HG03457 (cell line): ENCODE measurements around the gene FTL.

ENCODE experiments used
- ATAC-seq: cut with Tn5 transposase; IDR thresholded peaks from one replicate; pipeline ENCODE4 v1.9.1; 2021; ENCODE audit warnings: moderate number of reproducible peaks; ENCODE audit not compliant: unreplicated experiment

Gene FTL

DNA sequence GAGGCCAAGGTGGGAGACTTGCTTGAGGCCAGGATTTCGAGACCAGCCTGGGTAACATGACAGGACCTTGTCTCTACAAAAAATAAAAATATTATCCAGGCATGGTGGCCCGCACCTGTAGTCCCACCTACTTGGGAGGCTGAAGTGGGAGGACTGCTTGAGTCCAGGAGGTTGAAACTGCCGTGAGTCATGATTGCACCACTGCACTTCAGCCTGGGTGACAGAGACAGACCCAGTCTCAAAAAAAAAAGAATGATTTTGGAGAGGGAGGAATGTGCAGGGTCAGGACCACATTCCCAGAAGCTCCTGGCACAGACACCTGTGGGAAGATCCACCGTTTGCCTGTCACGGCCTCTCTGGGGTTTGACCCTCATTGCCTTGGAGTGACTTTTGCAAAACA, 19.7 kb upstream of the FTL start:
- ATAC-seq = no peak

DNA sequence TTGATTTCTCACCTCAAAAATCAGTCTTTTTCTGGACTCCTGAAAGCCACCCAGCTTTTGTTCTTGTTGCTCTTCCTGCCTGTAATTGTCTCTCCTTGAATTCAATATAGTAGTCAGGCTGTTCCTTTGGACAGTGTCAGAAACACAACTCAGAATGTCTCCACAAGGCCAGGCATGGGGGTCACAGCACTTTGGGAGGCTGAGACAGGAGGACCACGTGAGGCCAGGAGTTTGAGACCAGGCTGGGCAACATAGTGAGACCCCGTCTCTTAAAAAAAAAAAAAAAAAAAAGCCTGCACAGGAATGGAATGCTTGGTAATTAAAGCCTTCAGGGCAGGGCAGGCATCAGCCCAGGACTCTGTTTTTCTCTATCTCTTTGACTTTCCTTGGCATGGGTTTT, 19.3 kb upstream of the FTL start:
- ATAC-seq = no peak

DNA sequence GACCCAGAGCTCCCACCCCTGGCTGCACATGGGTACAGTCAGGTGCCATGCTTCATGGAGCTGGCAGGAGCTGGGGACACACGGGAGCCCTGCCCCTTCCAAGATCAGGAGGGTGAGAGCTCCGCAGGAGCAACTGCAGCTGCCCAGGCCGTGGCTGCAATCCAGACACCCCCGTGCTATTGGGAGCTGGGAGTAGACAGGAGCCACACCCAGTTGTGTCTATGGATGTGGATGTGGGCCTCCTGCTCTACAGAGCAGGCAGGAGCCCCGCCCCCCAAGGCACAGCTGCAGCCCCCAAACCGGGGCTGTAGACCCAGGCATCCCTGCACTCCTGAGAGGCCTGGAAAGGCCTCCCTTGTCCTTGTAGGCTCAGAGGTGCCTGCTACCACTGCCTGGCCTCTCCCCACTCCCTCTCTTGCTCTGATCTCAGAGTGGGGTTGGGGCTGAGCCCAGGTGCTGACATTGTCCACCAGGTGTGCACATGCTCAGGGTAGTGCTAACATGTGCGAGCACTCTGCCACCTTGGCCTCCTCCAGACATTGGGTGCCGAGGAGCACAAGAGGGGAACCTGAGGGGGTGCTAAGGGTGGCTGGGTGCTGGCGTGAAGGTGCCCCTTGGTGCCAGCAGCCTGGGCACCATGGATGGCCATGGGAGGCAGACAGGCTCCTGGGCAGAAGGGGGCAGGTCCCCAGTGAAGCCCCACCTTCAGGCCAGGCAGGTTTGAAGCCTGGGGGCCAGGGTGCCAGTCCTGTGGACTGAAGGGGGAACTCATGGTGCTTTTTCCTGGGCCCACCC, 18.4 kb upstream of the FTL start:
- ATAC-seq = no peak

GRCh38 chr19:48947258-48947542, 17.9 kb upstream of the FTL start:
- no peak for ATAC-seq

DNA sequence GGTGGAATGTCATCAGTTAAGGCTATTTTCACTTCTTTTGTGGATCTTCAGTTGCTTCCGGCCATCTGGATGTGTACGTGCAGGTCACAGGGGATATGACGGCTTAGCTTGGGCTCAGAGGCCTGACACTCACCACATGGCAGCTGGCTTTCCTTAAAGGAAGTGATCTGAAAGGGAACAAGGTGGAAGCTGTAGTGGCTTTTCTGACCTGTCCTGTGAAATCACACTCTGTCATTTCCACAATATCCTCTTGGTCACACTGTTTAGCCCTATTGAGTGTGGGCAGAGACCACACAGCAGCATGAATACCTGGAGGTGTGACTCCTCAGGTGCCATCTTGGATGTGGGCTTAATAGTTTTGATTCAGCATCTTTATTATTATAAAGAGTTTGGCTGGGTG, 14.9 kb upstream of the FTL start:
- no peak for ATAC-seq

DNA sequence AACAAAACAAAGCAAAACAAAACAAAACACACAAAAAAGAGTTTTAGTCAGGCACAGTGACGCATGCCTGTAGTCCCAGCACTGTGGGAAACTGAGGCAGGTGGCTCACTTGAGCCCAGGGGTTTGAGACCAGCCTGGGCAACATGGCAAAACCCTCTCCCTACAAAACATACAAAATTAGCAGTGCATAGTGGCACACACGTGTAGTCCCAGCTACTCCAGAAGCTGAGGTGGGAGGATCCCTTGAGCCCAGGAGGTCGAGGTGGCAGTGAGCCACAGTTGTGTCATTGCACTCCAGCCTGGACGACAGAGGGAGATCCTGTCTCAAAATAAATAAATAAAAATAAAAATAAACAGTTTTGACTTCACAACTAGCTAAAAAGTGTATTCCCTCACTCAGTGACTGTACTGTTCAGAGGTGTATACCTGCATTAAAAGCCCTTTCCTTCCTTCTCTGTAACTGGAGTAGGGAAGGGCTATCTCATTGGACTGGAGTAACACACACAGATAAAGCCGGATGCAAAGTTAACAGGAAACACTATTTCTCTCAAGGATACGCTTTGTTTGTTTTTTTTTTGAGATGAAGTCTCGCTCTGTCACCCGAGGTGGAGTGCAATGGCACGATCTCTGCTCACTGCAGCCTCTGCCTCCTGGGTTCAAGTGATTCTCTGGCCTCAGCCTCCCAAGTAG, 14.1 kb upstream of the FTL start:
- no peak for ATAC-seq

GRCh38 chr19:48953141-48953540, 12.0 kb upstream of the FTL start:
- ATAC-seq = no peak

DNA sequence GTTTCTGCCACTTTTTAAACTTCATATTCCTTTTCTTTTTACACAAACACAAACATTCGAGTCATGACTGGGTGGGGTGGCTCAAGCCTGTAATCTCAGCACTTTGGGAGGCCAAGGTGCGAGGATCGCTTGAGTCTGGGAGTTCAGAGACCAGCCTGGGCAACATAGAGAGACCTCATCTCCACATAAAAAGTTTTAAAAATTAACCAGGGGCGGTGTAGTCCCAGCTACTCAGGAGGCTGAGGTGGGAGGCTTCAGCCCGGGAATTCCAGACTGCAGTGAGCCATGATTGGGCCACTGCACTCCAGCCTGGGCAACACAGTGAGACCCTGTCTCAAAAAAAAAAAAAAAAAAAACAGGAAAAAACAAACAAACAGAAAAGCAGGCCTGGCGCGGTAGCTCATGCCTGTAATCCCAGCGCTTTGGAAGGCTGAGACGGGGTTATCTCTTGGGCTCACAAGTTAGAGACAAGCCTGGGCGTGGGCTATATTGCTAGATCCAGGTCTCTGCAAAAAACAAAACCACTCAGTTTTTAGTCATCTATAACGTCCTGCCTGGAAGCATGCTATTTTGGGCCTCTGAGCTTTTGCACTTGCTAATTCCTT, 11.0 kb upstream of the FTL start:
- no peak for ATAC-seq

GRCh38 chr19:48954595-48955307, 10.4 kb upstream of the FTL start, which contains the start of gene BAX:
TSS of gene BAX (plus strand) at chr19:48954875. CDS start at chr19:48954929, 54 bp downstream.
- peak; percentile 56 for ATAC-seq

DNA sequence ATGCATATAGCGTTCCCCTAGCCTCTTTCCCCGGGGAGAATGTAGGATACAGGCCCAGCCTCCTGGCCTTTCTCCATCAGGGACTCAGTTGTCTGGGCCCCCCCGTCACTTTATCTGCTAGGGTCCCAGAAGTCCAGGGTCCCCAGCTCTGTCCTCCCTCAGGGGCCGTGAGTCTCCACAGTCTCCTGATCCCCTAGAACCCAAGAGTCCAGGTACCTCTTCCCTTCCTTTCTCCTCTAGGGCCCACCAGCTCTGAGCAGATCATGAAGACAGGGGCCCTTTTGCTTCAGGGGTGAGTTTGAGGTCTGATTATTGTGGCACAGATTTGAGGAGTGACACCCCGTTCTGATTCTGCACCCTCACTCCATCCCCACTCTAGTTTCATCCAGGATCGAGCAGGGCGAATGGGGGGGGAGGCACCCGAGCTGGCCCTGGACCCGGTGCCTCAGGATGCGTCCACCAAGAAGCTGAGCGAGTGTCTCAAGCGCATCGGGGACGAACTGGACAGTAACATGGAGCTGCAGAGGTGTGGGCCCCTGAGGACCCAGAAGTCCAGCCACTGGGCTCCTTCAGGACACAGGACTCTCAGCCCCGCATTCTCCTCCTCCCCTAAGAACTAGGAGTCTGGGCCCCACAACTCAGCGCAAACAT, 9.7 kb upstream of the FTL start:
- no peak for ATAC-seq

DNA sequence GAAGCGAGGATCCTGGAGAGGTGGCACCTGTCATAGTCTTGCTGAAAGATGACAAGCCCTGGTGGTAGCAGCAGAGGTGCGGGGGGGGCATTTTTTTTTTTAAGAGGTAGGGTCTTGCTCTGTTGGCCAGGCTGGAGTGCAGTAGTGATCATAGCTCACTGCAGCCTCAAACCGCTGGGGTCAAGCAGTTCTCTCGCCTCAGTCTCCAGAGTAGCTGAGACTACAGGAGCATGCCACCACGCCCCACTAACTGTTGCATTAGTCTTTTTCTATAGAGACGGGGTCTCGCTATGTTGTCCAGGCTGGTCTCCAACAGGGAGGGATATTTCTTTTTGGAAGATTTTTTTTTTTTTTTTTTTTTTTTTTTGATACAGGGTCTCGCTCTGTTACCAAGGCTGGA, 7.1 kb upstream of the FTL start:
- no peak for ATAC-seq

GRCh38 chr19:48959341-48960239, 5.5 kb upstream of the FTL start:
- ATAC-seq = no peak

- ATAC-seq = no peak
Measured at GRCh38 chr19:48961051-48961649, 4.0 kb upstream of the FTL start.

DNA sequence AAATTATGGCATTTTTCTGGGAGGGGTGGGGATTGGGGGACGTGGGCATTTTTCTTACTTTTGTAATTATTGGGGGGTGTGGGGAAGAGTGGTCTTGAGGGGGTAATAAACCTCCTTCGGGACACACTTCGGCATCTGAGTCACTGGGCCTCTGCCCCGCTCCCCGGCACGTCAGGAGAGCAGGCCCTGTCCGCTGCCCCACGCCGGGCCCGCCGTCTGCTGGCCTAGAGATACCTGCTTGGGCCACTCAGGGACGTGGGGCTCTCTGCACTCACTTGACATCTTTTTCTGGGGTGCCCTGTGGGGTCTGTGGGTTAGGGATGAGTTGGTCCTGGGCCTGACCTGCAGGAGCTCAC, 3.5 kb upstream of the FTL start:
- ATAC-seq = no peak

- no peak for ATAC-seq
Measured at GRCh38 chr19:48962029-48962848, 2.9 kb upstream of the FTL start.

GRCh38 chr19:48962849-48963165, 2.3 kb upstream of the FTL start:
- ATAC-seq = no peak

DNA sequence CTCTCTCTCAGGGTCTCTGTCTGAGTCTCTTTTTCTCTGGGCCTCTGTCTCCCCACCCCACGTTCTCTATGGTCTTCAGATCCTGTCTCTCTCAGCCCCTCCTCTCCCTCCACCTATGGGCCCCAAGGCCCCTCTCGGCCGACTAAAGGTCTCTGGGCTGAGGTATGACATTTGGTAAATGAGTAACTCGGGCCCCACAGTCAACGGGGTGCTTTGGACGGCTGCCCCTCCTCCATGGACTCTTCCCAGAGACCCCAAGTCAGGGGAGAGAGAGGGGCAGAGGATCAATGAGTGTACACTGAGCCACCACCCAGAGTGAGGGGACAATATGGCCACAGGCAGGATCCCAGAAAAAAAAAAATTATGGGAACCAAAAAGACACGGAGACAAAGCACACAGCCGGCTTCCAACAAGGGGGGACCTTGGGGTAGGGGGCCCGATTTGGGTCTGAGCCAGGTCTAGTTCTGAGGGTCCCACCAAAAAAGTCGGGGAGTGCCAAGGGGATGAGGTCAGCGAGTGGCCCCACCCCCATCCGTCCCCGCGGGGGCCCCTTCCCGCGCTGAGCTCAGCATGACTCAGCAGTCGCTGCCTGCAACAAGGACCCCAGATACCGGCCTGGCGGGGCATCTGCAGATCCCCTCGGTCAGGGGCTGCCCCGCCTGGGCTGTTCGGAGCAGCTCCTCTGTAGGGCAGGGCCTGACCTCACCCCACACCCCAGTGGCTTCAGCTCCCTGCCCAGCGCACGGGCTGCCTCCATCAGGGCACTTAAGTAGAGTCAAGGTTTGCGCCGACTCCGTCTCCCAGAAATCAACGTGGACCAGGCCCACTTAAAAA, 1.5 kb upstream of the FTL start:
- no peak for ATAC-seq
